ENCODE measurements around the gene FSTL4. TPM values are rescaled to one million over a fixed set of nuclear protein-coding genes. Genes with fewer than 3 reads are reported as not detected.

Gene FSTL4
- total RNA-seq, 1 experiment from 2014 or later, result 2.7 TPM

DNA sequence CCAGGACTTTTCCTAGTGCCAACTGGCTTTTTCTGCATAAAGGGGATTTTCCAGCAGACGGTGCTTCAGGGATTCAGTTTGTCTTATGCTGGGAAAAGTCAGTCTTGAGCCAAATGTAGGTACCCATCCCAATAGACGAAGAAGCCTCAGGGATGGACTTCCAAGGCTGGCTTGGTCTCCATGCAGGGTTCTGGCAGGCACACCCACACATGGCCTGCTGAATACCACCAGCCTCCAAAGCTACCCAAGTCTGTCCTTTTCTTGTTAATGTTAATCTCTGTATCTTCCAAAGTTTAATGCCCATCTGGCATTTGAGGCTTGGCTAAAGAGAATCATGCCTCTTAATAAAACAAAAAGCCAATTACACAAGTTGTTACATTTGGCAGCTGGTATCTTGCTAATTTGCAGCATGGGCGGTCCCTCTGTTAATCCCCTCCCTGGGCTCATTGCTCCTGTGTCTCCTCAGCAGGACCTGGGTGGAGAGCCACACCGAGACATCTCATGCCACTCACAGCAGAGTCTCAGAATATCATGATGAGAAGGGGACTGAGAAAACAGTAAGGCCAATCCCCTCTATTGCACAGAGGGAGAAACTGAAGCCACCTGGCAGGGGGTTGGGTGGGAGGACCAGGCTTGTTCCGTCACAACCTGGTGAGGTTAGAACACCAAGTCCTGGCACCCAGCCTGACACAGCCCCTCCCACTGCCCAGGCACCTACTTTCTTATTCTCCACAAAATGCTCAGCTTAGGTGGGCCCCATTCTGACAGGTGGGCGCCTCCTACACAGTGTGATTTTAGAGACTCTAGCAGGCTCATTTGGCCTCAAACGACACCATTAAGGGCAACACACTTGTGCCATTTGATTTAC is 243.2 kb downstream of the FSTL4 start:
- peaks cover 3% of the 10 kb centered on the region for H3K27me3 Mint-ChIP-seq (ENCODE audit: insufficient read depth, unreplicated experiment)
- TF ChIP-seq, protein P1, sequence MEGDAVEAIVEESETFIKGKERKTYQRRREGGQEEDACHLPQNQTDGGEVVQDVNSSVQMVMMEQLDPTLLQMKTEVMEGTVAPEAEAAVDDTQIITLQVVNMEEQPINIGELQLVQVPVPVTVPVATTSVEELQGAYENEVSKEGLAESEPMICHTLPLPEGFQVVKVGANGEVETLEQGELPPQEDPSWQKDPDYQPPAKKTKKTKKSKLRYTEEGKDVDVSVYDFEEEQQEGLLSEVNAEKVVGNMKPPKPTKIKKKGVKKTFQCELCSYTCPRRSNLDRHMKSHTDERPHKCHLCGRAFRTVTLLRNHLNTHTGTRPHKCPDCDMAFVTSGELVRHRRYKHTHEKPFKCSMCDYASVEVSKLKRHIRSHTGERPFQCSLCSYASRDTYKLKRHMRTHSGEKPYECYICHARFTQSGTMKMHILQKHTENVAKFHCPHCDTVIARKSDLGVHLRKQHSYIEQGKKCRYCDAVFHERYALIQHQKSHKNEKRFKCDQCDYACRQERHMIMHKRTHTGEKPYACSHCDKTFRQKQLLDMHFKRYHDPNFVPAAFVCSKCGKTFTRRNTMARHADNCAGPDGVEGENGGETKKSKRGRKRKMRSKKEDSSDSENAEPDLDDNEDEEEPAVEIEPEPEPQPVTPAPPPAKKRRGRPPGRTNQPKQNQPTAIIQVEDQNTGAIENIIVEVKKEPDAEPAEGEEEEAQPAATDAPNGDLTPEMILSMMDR (IDR thresholded peaks at IDR 0.05; ENCODE audit: insufficient read depth in 1 of 2, low read depth in 1 of 2, low read length in 1 of 2, severe bottlenecking in 1 of 2, unreplicated experiment in 1 of 2), result no peak
- CTCF ChIA-PET, result interaction anchor here (0.6 kb wide), 1 partner anchor 214 kb away, joined by 3 read pairs; no protein-coding TSS in a partner anchor
- intact Hi-C loops (cut with micrococcal nuclease; ENCODE audit: unreplicated experiment), result no loop called here
- no peak overlapping the region for H3K27ac Mint-ChIP-seq (ENCODE audit: unreplicated experiment)
- Histone ChIP-seq H3K36me3 (ENCODE audit: control insufficient read depth, insufficient read depth, low read length) (no peaks in the 10 kb centered on the region), H3K4me3 (ENCODE audit: low read depth, low read length) (no peak overlapping the region), H3K4me1 (peaks cover 17% of the 10 kb centered on the region), H3K27me3 (replicated peaks; ENCODE audit: control insufficient read depth, insufficient read depth, low read length) (no peaks in the 10 kb centered on the region), H3K9me3 (no peaks in the 10 kb centered on the region)
- no peak for DNase-seq
- peaks cover 7% of the 10 kb centered on the region for H3K4me1 Mint-ChIP-seq (ENCODE audit: low read depth, unreplicated experiment)
- no peaks in the 10 kb centered on the region for H3K9me3 Mint-ChIP-seq (ENCODE audit: unreplicated experiment)
- BruUV-seq (replicated peaks), result no TSS peak
- H3K36me3 Mint-ChIP-seq (ENCODE audit: insufficient read depth, unreplicated experiment), result peaks cover 4% of the 10 kb centered on the region
- H3K4me3 Mint-ChIP-seq (ENCODE audit: unreplicated experiment), result no peak overlapping the region
- POLR2A ChIA-PET, result no interaction called here

DNA sequence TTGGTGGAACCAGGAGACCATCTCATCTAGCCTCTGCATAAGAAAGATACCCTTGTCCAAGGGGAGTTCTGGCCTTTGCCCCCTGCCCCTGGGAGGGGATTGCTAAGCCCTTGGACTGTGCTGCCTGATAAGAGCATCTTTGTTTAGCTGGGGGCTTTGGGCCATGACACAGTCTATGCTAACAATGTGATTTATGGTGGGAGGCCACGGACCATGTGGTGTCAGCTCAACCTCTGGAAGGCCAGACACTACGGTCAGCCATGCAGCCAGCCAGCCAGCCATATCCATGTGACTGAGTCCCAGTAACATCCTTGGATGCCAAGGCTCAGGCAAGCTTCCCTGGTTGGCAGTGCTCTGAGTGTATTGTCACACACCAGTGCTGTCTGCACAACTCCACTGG is 244.4 kb downstream of the FSTL4 start:
- Histone ChIP-seq H3K9me3 (no peaks in the 10 kb centered on the region), H3K36me3 (ENCODE audit: control insufficient read depth, insufficient read depth, low read length) (no peaks in the 10 kb centered on the region), H3K4me3 (ENCODE audit: low read depth, low read length) (no peak overlapping the region), H3K4me1 (peaks cover 17% of the 10 kb centered on the region), H3K27me3 (replicated peaks; ENCODE audit: control insufficient read depth, insufficient read depth, low read length) (no peaks in the 10 kb centered on the region)
- DNase-seq, result no peak
- H3K4me3 Mint-ChIP-seq (ENCODE audit: unreplicated experiment), result no peak overlapping the region
- CTCF ChIA-PET, result interaction anchor here (1.2 kb wide), 1 partner anchor 56 kb away, joined by 4 read pairs; no protein-coding TSS in a partner anchor
- no TSS peak for BruUV-seq (replicated peaks)
- POLR2A ChIA-PET, result no interaction called here
- peaks cover 6% of the 10 kb centered on the region for H3K27me3 Mint-ChIP-seq (ENCODE audit: insufficient read depth, unreplicated experiment)
- no peak overlapping the region for H3K27ac Mint-ChIP-seq (ENCODE audit: unreplicated experiment)
- intact Hi-C loops (cut with micrococcal nuclease; ENCODE audit: unreplicated experiment), result no loop called here
- H3K36me3 Mint-ChIP-seq (ENCODE audit: insufficient read depth, unreplicated experiment), result peaks cover 4% of the 10 kb centered on the region
- peaks cover 7% of the 10 kb centered on the region for H3K4me1 Mint-ChIP-seq (ENCODE audit: low read depth, unreplicated experiment)
- TF ChIP-seq, protein P1 (IDR thresholded peaks at IDR 0.05; ENCODE audit: insufficient read depth in 1 of 2, low read depth in 1 of 2, low read length in 1 of 2, severe bottlenecking in 1 of 2, unreplicated experiment in 1 of 2), result no peak
- no peaks in the 10 kb centered on the region for H3K9me3 Mint-ChIP-seq (ENCODE audit: unreplicated experiment)

DNA sequence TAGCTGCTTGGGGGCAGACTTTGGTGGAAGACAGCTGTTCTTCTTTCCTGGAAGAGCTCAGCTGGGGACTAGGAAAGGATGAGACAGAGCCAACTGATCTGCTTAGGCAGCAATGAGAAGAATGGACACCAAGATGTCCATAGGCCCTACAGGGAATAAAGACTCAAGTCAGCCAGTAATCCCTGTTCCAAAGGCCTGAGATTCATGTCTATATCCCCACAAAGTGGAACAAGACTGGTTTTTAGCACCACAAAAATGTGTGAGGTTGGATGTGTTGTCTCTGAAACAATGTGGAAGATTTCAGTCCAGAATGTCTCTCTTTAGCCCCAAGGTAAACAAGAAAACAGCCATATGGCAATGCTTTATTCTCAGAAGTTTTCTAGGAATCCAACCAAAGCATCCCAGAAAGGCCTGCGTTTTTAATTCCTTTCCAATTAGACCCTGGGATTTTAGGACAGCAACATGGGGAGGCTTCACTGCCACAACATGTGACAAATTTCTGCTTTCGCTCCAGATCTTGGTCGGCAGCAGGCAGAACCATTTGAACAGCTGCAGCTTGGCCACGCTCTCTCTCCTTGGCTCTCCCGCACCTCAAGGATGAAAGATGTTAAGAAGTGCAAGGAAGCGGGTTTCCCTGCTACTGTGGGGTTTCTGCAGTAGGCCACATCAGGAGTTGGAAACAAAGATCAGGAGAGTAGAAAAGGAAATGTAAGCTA is 245.1 kb downstream of the FSTL4 start:
- ChIA-PET POLR2A (no interaction called here), CTCF (interaction anchor here (1.2 kb wide), 1 partner anchor 56 kb away, joined by 4 read pairs; no protein-coding TSS in a partner anchor)
- no peak overlapping the region for H3K4me3 ChIP-seq (ENCODE audit: low read depth, low read length)
- H3K27ac Mint-ChIP-seq (ENCODE audit: unreplicated experiment), result no peak overlapping the region
- peaks cover 4% of the 10 kb centered on the region for H3K36me3 Mint-ChIP-seq (ENCODE audit: insufficient read depth, unreplicated experiment)
- no peak for DNase-seq
- H3K4me3 Mint-ChIP-seq (ENCODE audit: unreplicated experiment), result no peak overlapping the region
- H3K27me3 Mint-ChIP-seq (ENCODE audit: insufficient read depth, unreplicated experiment), result peaks cover 9% of the 10 kb centered on the region
- TF ChIP-seq, protein P1 (IDR thresholded peaks at IDR 0.05; ENCODE audit: insufficient read depth in 1 of 2, low read depth in 1 of 2, low read length in 1 of 2, severe bottlenecking in 1 of 2, unreplicated experiment in 1 of 2), result no peak
- H3K27me3 ChIP-seq (replicated peaks; ENCODE audit: control insufficient read depth, insufficient read depth, low read length), result no peaks in the 10 kb centered on the region
- no peaks in the 10 kb centered on the region for H3K9me3 ChIP-seq
- intact Hi-C loops (cut with micrococcal nuclease; ENCODE audit: unreplicated experiment), result no loop called here
- H3K4me1 Mint-ChIP-seq (ENCODE audit: low read depth, unreplicated experiment), result peaks cover 7% of the 10 kb centered on the region
- no TSS peak for BruUV-seq (replicated peaks)
- no peaks in the 10 kb centered on the region for H3K9me3 Mint-ChIP-seq (ENCODE audit: unreplicated experiment)
- H3K36me3 ChIP-seq (ENCODE audit: control insufficient read depth, insufficient read depth, low read length), result no peaks in the 10 kb centered on the region
- peaks cover 17% of the 10 kb centered on the region for H3K4me1 ChIP-seq
